Trophoblast cell (in vitro differentiated cells and primary cell): ENCODE results near the gene MMAA.
"Not testable (repeated sequence)": the region's sequence is repeated elsewhere in the genome, so short reads cannot be mapped to it uniquely, and the experiment has no call there.

Experiments used
- DNase-seq, 2 donors: peaks; one replicate each; pipeline ENCODE4 v3.0.0-alpha.2; 2016
- H2AFZ ChIP-seq: 2 replicates; pipeline ENCODE4 v1.6.1; 2013; ENCODE audit warnings: low read length, moderate library complexity, mild to moderate bottlenecking; ENCODE audit not compliant: insufficient read depth, poor library complexity
- H2AK5ac ChIP-seq: 2 replicates; pipeline ENCODE4 v1.6.1; 2013; ENCODE audit warnings: mild to moderate bottlenecking, low read length
- H2BK120ac ChIP-seq: 2 replicates; pipeline ENCODE4 v1.6.1; 2013; ENCODE audit warnings: low read length, mild to moderate bottlenecking, moderate library complexity; ENCODE audit not compliant: insufficient read depth, poor library complexity
- H2BK12ac ChIP-seq: 2 replicates; pipeline ENCODE4 v1.6.1; 2013; ENCODE audit warnings: mild to moderate bottlenecking, low read length, moderate library complexity
- H2BK5ac ChIP-seq: 2 replicates; pipeline ENCODE4 v1.6.1; 2013; ENCODE audit warnings: low read length, low read depth, moderate library complexity, mild to moderate bottlenecking; ENCODE audit not compliant: poor library complexity
- H3K14ac ChIP-seq: 2 replicates; pipeline ENCODE4 v1.6.1; 2013; ENCODE audit warnings: mild to moderate bottlenecking, low read length
- H3K18ac ChIP-seq: 2 replicates; pipeline ENCODE4 v1.6.1; 2013; ENCODE audit warnings: mild to moderate bottlenecking, low read length
- H3K23ac ChIP-seq: 2 replicates; pipeline ENCODE4 v1.6.1; 2013; ENCODE audit warnings: low read length
- H3K27ac ChIP-seq: 2 replicates; pipeline ENCODE4 v1.5.1; 2013; ENCODE audit warnings: low read depth, mild to moderate bottlenecking, inconsistent platforms, low read length, moderate library complexity
- H3K27me3 ChIP-seq: 2 replicates; pipeline ENCODE4 v1.6.1; 2013; ENCODE audit warnings: inconsistent platforms, mild to moderate bottlenecking, low read length, moderate library complexity; ENCODE audit not compliant: insufficient read depth
- H3K36me3 ChIP-seq, 2 experiments: 1 replicate in 1 of 2; 2 replicates in 1 of 2; pipeline ENCODE4 v1.6.1; 2013; ENCODE audit warnings: low read length in 2 of 2, mild to moderate bottlenecking in 2 of 2, moderate library complexity in 1 of 2; ENCODE audit not compliant: insufficient read depth in 2 of 2, control insufficient read depth in 1 of 2
- H3K4ac ChIP-seq: 2 replicates; pipeline ENCODE4 v1.6.1; 2013; ENCODE audit warnings: low read depth, mild to moderate bottlenecking, low read length, moderate library complexity
- H3K4me1 ChIP-seq, 2 experiments: 1 replicate in 1 of 2; 2 replicates in 1 of 2; pipeline ENCODE4 v1.6.1; 2013; ENCODE audit warnings: low read length in 2 of 2, mild to moderate bottlenecking in 2 of 2, moderate library complexity in 1 of 2; ENCODE audit not compliant: insufficient read depth in 2 of 2, control insufficient read depth in 1 of 2
- H3K4me2 ChIP-seq: 2 replicates; pipeline ENCODE4 v1.6.1; 2013; ENCODE audit warnings: inconsistent platforms, mild to moderate bottlenecking, low read length, moderate library complexity
- H3K4me3 ChIP-seq: 2 replicates; pipeline ENCODE4 v1.5.1; 2013; ENCODE audit warnings: mild to moderate bottlenecking, low read depth, low read length, inconsistent platforms
- H3K79me1 ChIP-seq: one replicate; pipeline ENCODE4 v1.6.1; 2013; ENCODE audit warnings: low read length
- H3K79me2 ChIP-seq: 2 replicates; pipeline ENCODE4 v1.6.1; 2013; ENCODE audit warnings: low read length, mild to moderate bottlenecking; ENCODE audit not compliant: control insufficient read depth, insufficient read depth, poor library complexity
- H3K9ac ChIP-seq: 2 replicates; pipeline ENCODE4 v1.6.1; 2013; ENCODE audit warnings: mild to moderate bottlenecking, low read length
- H3K9me3 ChIP-seq: 2 replicates; pipeline ENCODE4 v1.6.1; 2013; ENCODE audit warnings: low read depth, mild to moderate bottlenecking, control low read depth, inconsistent platforms, low read length; ENCODE audit not compliant: insufficient read depth
- H4K12ac ChIP-seq: 2 replicates; pipeline ENCODE4 v1.6.1; 2013; ENCODE audit warnings: low read depth, mild to moderate bottlenecking, low read length, moderate library complexity
- H4K8ac ChIP-seq: 2 replicates; pipeline ENCODE4 v1.6.1; 2013; ENCODE audit warnings: low read depth, mild to moderate bottlenecking, low read length, moderate library complexity
- H4K91ac ChIP-seq: one replicate; pipeline ENCODE4 v1.6.1; 2013; ENCODE audit warnings: low read depth, mild to moderate bottlenecking, low read length, moderate library complexity
- WGBS: extraction: QIAGEN DNeasy Blood & Tissue Kit; methylation state at CpG from one replicate; pipeline ENCODE4 v1.1.7; 2013; ENCODE audit warnings: missing lambda C conversion rate; ENCODE audit not compliant: insufficient read length, insufficient coverage; ENCODE audit errors: extremely low coverage; 5-methylcytosine and 5-hydroxymethylcytosine counted together

The MMAA gene

DNA sequence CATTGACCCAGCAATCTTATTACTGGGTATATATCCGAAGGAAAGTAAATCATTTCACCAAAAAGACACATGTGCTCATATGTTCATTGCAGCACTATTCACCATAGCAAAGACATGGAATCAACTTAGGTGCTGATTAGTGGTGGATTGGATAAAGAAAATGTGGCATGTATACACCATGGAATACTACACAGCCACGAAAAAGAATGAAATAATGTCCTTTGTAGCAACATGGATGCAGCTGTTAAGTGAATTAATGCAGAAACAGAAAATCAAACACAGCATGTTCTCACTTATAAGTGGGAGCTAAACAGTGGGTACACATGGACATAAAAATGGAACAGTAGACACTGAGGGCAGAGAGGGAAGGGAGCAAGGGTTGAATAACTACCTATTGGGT lies 72.2 kb downstream of the MMAA start:
- not testable (repeated sequence) for H2BK12ac ChIP-seq, H3K9ac ChIP-seq, H2BK120ac ChIP-seq, H3K27ac ChIP-seq, H4K8ac ChIP-seq, H4K91ac ChIP-seq, H2BK5ac ChIP-seq, H3K36me3 ChIP-seq, H4K12ac ChIP-seq, H3K4me1 ChIP-seq, H3K4ac ChIP-seq, H2AFZ ChIP-seq, H3K18ac ChIP-seq, H3K4me3 ChIP-seq, H3K14ac ChIP-seq, DNase-seq, H3K79me2 ChIP-seq, H3K23ac ChIP-seq, H2AK5ac ChIP-seq, H3K9me3 ChIP-seq, H3K27me3 ChIP-seq, H3K79me1 ChIP-seq, H3K4me2 ChIP-seq
- WGBS: no CpG with 5 or more reads among the region's 2 CpGs

DNA sequence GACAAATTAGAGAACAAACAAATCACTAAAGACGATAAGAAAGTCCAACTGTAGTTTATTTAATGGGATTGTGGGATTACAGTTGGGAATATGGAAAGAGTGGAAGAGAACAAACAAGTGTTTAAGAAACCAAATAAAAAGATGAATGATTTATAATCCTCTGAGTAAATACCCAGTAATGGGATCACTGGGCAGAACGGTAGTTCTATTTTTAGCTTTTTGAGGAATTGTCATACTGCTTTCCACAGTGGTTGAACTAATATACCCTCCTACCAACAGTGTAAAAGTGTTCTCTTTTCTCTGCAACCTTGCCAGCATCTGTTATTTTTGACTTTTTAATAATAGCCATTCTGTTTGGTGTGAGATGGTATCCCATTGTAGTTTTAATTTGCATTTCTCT lies 75.7 kb downstream of the MMAA start:
- H3K23ac ChIP-seq: no peak overlapping the region
- H4K91ac ChIP-seq: no peak overlapping the region
- no peak overlapping the region for H3K9ac ChIP-seq
- no peak for DNase-seq
- H3K4me1 ChIP-seq: no peaks in the 10 kb centered on the region
- no peak overlapping the region for H3K18ac ChIP-seq
- no peak overlapping the region for H4K12ac ChIP-seq
- no peak overlapping the region for H3K27ac ChIP-seq
- H3K9me3 ChIP-seq: no peaks in the 10 kb centered on the region
- no peak overlapping the region for H3K4me2 ChIP-seq
- no peak overlapping the region for H2AK5ac ChIP-seq
- no peak overlapping the region for H3K4me3 ChIP-seq
- H3K36me3 ChIP-seq: no peaks in the 10 kb centered on the region
- H2AFZ ChIP-seq: no peak overlapping the region
- no peak overlapping the region for H3K14ac ChIP-seq
- H4K8ac ChIP-seq: no peak overlapping the region
- no peak overlapping the region for H2BK12ac ChIP-seq
- no peak overlapping the region for H3K4ac ChIP-seq
- H3K79me2 ChIP-seq: no peaks in the 10 kb centered on the region
- no peak overlapping the region for H2BK120ac ChIP-seq
- no peaks in the 10 kb centered on the region for H3K79me1 ChIP-seq
- H2BK5ac ChIP-seq: no peak overlapping the region
- WGBS: no CpG with 5 or more reads among the region's 2 CpGs
- no peaks in the 10 kb centered on the region for H3K27me3 ChIP-seq

DNA sequence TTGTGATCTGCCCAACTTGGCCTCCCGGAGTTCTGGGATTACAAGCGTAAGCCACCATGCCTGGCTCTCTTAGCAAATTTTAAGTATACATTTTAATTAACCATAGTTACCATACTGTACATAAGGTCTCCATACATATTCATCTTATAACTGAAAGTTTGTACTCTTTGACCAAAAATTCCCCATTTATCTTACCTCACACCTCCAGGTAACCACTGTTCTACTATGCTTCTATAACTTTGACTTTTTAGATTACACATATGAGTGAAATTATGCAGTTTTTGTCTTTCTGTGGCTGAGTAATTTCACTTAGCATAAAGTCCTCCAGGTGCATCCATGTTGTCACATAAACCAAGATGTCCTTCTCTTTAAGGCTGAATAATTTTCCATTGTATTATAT lies 78.1 kb downstream of the MMAA start:
- Histone ChIP-seq H3K27me3 (no peaks in the 10 kb centered on the region), H3K9me3 (no peaks in the 10 kb centered on the region), H3K23ac (no peak overlapping the region), H3K27ac (no peak overlapping the region), H4K91ac (no peak overlapping the region), H3K9ac (no peak overlapping the region), H3K4me1 (no peaks in the 10 kb centered on the region), H3K36me3 (no peaks in the 10 kb centered on the region), H3K4me3 (no peak overlapping the region), H3K79me1 (no peaks in the 10 kb centered on the region), H2AK5ac (no peak overlapping the region), H2BK120ac (no peak overlapping the region), H2BK5ac (no peak overlapping the region), H3K79me2 (no peaks in the 10 kb centered on the region), H3K18ac (no peak overlapping the region), H3K14ac (no peak overlapping the region), H4K12ac (no peak overlapping the region), H3K4me2 (no peak overlapping the region), H4K8ac (no peak overlapping the region), H3K4ac (no peak overlapping the region), H2BK12ac (no peak overlapping the region), H2AFZ (no peak overlapping the region)
- WGBS: no CpG with 5 or more reads among the region's 2 CpGs
- no peak for DNase-seq

- H3K4me1 ChIP-seq: no peaks in the 10 kb centered on the region
- H4K12ac ChIP-seq: no peak overlapping the region
- H3K4me2 ChIP-seq: no peak overlapping the region
- H3K27ac ChIP-seq: peak overlapping the region; percentile 52
- H2BK12ac ChIP-seq: no peak overlapping the region
- no peak overlapping the region for H2AFZ ChIP-seq
- no peak overlapping the region for H3K4me3 ChIP-seq
- no peaks in the 10 kb centered on the region for H3K9me3 ChIP-seq
- no peaks in the 10 kb centered on the region for H3K79me1 ChIP-seq
- H3K9ac ChIP-seq: no peak overlapping the region
- H3K14ac ChIP-seq: no peak overlapping the region
- H3K18ac ChIP-seq: no peak overlapping the region
- peak overlapping the region; percentile 21 for H2BK5ac ChIP-seq
- H3K4ac ChIP-seq: no peak overlapping the region
- H3K79me2 ChIP-seq: no peaks in the 10 kb centered on the region
- H3K36me3 ChIP-seq: no peaks in the 10 kb centered on the region
- no peak overlapping the region for H2AK5ac ChIP-seq
- no peak overlapping the region for H4K8ac ChIP-seq
- no peak overlapping the region for H2BK120ac ChIP-seq
- WGBS: no CpG with 5 or more reads among the region's 2 CpGs
- H3K27me3 ChIP-seq: no peaks in the 10 kb centered on the region
- DNase-seq: no peak
- no peak overlapping the region for H4K91ac ChIP-seq
- H3K23ac ChIP-seq: no peak overlapping the region
These were observed 79.3 kb downstream of the MMAA start for GRCh38 chr4:145698507-145698906.
